Superior temporal gyrus (tissue), 1 donor: Measurements from ENCODE around the gene RAB40B.

Experiments
- DNase-seq: peaks from one replicate; pipeline ENCODE4 v3.0.0-alpha.2; 2016; ENCODE audit errors: extremely low spot score

RAB40B gene

GRCh38 chr17:82649501-82650261, 48.8 kb downstream of the RAB40B start:
- DNase-seq: no peak

- no peak for DNase-seq
Measured at GRCh38 chr17:82648742-82649331, 49.7 kb downstream of the RAB40B start.

- peak; percentile 93 for DNase-seq
Measured at GRCh38 chr17:82648165-82648668, 50.3 kb downstream of the RAB40B start, which contains the start of gene WDR45B. Gene WDR45B (minus strand): TSS chr17:82648444. CDS start chr17:82648340, 104 bp downstream.

- DNase-seq: no peak
Measured at GRCh38 chr17:82647593-82648164, 50.8 kb downstream of the RAB40B start.

GRCh38 chr17:82645516-82645915, 53.0 kb downstream of the RAB40B start:
- DNase-seq: no peak

GRCh38 chr17:82644148-82644547, 54.4 kb downstream of the RAB40B start:
- no peak for DNase-seq

- DNase-seq: no peak
Measured at GRCh38 chr17:82642022-82642421, 56.5 kb downstream of the RAB40B start.

GRCh38 chr17:82640036-82640435, 58.5 kb downstream of the RAB40B start:
- DNase-seq: no peak

- DNase-seq: no peak
Measured at GRCh38 chr17:82639628-82640027, 58.9 kb downstream of the RAB40B start.

GRCh38 chr17:82638183-82638773, 60.2 kb downstream of the RAB40B start:
- no peak for DNase-seq

GRCh38 chr17:82636626-82637598, 61.6 kb downstream of the RAB40B start:
- DNase-seq: no peak

GRCh38 chr17:82633343-82633742, 65.2 kb downstream of the RAB40B start:
- no peak for DNase-seq

GRCh38 chr17:82632451-82632850, 66.0 kb downstream of the RAB40B start:
- DNase-seq: no peak

GRCh38 chr17:82631544-82631943, 67.0 kb downstream of the RAB40B start:
- no peak for DNase-seq

- DNase-seq: no peak
Measured at GRCh38 chr17:82630212-82630611, 68.3 kb downstream of the RAB40B start.

GRCh38 chr17:82629748-82630147, 68.8 kb downstream of the RAB40B start:
- no peak for DNase-seq

- DNase-seq: no peak
Measured at GRCh38 chr17:82627405-82627804, 71.1 kb downstream of the RAB40B start.

GRCh38 chr17:82623707-82624106, 74.8 kb downstream of the RAB40B start:
- no peak for DNase-seq

GRCh38 chr17:82619641-82620040, 78.9 kb downstream of the RAB40B start:
- DNase-seq: no peak

GRCh38 chr17:82619211-82619610, 79.3 kb downstream of the RAB40B start:
- no peak for DNase-seq

GRCh38 chr17:82616021-82616711, 82.3 kb downstream of the RAB40B start:
- no peak for DNase-seq
